Stimulated activated naive CD4-positive, alpha-beta T cell treated with Interleukin-2 at 50 U/mL for 16 hours (primary cell): ENCODE data around the gene PILRB.
"Not testable (repeated sequence)": the region's sequence is repeated elsewhere in the genome, so short reads cannot be mapped to it uniquely, and the experiment has no call there.

Experiments used
- DNase-seq: peaks from one replicate; lab custom pipeline; 2025; lab: John Stamatoyannopoulos, UW

Gene PILRB

DNA sequence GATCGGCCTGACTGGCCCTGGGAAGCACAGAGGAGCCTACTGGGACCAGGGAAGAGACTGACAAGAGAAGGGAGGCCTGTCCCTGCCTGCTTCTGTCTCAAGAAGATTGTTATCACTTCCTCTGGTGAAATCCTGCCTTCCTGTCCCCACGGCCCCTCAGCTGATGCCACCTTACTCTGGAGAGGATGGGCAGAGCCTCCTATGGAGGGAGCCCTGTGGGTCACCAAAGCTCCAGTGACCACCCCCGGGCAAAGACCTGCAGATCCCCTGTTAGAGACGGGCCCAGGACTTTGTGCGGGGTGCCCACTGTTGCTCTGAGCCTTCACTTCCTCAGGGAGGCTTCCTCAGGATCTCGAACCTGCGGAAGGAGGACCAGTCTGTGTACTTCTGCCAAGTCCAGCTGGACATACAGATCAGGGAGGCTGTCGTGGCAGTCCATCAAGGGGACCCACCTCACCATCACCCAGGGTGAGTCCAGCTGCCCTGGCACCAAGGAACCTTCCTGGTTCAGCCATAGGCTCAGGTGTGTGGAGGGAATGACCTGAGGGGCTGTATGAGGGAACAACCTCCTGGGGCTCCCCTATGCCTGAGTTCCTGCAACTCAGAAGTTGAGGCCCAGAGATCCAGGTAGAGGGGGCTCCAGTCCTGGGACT lies 1.4 kb upstream of the PILRB start:
- DNase-seq, result no peak

DNA sequence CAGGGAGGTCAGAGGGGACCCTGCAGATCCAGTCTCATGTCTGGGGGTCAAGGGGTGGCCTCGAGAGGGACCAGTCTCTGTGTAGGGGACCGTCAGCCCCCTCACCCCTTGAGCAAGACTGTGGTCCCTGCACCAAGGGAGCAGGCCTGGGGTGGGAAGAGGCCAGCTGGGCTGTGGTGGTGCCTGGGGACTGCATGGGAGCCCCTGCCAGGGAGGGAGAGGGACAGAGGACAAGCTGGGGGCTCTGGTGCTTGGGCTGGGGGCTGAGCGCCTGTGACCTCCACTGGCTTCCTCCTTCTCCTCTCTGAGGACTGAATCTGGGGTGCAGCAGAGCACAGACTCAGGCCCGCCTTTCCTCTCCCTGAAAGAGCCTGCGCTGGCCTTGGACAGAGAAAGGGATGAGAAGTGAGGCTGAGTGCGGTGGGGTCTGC lies 771 bp upstream of the PILRB start:
- DNase-seq, result no peak

DNA sequence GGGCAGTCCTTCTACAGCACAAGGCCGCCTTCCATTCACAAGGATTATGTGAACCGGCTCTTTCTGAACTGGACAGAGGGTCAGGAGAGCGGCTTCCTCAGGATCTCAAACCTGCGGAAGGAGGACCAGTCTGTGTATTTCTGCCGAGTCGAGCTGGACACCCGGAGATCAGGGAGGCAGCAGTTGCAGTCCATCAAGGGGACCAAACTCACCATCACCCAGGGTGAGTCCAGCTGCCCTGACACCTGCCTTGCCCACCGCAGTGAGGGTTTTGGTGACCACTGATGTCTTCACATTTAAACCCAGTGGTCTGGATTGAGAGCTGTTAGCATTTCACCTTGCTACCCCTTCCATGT lies 918 bp downstream of the PILRB start:
- no peak for DNase-seq

DNA sequence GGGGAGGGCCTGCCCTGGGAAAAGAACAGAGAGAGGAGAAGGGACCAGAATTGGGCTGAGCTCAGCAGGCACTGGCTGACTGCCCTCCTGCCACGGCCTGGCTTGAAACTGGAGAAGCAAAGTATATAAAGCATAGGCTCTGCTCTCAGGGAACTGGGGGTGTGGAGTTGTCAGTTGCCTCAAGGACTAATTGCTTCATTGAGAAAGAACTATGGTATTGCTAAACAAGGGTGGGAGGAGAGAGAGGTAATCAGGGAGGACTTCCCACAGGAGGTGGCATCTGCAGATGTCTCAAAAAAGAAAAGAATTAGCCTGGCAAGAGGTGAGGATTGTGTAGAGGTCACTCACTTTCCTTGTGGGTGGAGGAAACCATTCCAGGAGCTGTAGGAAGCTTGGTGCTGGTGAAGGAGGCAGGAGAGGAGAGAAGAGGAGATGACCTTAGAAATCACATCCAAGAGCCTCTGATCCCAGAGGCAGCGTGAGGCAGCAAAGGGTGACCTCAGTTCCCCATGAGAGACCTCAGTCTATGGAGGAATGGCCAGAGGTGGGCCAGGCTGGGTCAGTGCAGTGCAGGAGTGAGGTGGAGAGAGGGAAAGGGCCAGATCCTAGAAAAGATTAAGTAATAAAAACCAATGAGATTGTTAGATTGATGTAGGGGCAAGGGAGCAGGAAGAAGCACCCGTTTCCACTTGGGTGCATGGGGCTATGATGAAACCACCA lies 2.4 kb downstream of the PILRB start:
- no peak for DNase-seq

DNA sequence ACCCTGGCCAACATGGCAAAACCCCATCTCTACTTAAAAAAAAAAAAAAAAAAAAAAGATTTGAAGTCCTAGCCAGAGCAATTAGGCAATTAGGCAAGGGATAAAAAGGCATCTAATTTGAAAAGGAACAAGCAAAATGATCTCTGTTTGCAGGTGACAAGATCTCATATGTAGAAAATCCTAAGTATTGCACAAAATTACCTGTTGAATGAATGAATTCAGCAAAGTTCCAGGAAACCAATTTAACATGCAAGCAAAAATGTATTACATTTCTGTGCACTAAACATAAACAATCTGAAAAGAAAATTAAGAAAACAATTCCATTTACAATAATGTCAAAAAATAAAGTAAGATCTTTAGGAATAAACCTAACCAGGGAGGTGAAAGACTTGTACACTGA lies 5.2 kb downstream of the PILRB start:
- DNase-seq, result no peak

DNA sequence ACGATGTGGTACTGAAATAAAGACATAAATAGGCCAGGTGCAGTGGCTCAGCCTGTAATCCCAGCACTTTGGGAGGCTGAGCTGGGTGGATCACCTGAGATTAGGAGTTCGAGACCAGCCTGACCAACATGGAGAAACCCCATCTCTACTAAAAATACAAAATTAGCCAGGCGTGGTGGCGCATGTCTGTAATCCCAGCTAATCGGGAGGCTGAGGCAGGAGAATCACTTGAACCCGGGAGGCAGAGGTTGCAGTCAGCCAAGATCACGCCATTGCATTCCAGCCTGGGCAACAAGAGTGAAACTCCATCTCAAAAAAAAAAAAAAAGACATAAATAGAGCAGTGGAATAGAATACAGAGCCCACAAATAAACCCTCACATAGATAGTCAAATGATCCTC lies 5.9 kb downstream of the PILRB start:
- DNase-seq, result not testable (repeated sequence)

DNA sequence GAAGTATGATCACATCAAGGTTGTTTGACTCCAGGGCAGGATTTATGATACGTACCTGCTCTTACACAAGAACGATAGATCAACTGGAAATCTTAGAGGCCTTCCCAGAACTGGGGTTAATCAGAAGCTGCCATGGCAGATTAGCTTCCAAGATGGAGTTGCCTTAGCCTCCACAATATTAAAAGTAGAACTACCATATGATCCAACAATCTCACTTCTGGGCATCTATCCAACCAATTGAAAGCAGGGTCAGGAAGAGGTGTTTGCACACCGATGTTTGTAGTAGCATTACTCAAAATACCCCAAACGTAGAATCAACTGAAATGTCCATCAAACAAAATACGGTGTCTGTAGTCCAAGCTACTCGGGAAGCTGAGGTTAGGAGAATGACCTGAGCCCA lies 6.6 kb downstream of the PILRB start:
- DNase-seq, result no peak

DNA sequence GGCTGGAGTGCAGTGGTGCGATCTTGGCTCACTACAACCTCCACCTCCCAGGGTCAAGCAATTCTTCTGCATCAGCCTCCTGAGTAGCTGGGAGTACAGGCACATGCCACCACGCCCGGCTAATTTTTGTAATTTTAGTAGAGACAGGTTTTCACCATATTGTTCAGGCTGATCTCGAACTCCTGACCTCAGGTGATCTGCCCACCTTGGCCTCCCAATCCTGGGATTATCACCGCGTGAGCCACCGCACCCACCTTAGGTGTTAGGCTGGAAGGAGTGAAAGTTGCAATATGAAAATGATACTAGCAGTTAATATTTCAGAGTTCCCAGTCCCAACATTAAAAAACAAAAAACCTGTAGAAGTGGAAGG lies 8.1 kb downstream of the PILRB start:
- not testable (repeated sequence) for DNase-seq

DNA sequence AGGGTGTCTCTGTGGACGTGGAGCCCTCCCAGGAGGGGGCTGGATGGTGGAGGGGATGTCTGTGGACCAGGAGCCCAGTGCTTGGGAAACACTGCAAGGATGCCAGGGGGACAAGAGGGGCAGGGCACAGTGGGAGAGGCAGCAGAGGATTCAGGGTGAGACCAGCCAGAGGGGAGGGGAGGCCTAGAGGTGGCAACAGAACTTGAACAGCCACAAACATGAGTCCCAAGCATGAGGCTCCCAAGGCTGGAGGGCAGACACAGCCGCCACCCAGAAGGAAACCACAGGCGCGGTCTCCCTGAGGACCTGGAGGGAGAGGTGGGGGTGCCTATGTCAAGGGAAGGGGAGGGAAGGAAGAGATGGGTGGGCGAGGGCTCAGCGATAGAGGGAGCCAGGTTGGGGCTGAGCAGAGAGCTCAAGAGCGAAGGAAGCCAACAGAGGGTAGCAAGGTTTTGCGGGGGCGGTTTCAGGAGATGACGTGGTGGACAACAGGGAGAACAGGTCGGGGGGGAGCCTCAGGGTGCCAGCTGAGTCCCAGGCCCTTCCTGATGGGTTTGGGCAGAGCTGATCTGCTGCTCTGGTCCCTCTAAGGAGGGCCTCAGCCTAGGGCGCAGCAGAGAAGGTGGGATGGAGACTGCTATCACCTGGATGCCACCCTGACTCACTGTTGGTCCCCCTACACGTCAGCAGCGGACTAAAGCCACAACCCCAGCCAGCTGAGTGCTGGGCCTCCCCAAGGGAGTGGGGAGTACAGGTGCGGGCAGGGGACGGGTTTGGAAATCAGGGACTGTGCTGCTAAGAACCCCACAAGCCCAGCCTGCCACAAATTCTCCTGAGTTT lies 8.7 kb downstream of the PILRB start:
- DNase-seq, result no peak

DNA sequence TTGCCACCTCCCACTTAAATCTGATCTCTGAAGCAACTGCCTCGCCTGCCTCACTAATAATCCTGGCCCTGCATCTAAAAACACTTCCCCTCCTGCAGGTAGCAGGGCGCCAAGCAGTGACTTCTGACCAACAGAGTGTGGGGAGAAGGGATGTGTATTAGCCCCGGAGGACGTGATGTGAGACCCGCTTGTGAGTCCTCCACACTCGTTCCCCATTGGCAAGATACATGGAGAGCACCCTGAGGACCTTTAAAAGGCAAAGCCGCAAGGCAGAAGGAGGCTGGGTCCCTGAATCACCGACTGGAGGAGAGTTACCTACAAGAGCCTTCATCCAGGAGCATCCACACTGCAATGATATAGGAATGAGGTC lies 9.3 kb downstream of the PILRB start:
- DNase-seq, result no peak

DNA sequence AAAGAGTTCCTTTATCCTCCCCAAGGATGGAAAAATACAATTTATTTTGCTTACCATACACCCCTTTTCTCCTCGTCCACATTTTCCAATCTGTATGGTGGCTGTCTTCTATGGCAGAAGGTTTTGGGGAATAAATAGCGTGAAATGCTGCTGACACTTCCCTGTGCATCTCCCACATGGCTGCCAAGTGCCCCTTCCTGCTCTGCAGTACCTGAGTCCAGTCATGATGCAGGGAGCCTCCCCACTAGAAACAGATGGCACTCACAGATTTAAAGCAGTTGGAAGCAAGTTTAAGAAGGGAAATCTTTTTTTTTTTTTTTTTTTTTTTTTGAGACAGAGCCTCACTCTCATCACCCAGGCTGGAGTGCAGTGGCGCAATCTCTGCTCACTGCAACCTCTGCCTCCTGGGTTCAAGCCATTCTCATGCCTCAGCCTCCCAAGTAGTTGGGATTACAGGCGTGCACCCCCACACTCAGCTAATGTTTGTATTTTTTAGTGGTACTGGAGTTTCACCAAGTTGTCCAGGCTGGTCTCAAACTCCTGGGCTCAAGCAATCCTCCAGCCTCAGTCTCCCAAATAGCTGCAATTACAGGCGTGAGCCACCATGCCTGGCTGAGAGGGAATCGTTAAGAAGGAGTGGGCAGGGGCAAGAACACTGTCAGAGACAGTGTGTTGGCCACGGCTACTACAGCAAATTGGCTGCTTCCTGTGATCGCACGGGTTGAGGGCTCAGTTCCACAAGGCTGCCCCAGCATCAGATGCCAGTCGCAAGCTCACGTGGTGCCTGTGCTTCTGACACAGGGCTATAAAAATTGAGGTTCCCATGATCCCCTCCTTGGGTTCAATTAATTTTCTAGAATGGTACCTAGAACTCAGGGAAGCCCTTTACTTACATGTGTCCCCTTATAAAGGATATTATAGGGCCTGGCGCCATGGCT lies 10.0 kb downstream of the PILRB start:
- DNase-seq, result no peak

DNA sequence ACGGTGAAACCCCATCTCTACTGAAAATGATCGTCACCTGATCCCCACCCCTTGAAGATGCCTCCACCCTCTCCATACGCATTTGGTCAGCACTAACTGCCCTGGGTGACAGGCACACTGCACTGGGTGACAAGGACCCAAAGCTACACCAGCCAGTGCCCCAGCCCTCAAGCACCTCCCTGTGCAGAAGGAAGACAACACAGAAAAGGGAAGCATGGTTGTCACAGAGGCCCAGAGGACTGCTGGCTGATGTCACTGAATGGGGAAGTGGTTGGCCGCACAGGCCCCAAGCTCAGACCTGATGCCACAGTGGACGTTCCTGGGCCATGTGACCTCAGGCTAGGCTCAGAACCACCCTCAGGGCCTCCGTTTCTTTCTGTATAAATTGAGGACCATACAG lies 11.2 kb downstream of the PILRB start:
- DNase-seq, result no peak

DNA sequence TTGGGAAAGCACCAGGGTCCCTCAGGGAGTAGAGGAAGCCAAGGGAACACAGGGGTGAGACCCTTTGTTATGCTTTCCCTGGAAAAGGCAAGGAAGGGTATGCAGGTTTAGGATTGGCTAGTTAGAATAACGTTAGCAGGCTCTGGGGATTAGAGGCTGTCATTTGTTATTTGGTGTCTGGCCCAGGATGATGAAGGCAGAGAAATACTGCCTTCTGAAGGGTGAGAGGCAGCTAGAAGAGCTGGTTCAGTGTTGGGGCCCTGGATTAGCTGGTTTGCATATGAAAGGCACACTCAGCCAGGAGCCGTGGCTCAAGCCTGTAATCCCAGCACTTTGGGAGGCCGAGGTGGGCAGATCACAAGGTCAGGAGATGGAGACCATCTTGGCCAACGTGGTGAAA lies 12.4 kb downstream of the PILRB start:
- no peak for DNase-seq

DNA sequence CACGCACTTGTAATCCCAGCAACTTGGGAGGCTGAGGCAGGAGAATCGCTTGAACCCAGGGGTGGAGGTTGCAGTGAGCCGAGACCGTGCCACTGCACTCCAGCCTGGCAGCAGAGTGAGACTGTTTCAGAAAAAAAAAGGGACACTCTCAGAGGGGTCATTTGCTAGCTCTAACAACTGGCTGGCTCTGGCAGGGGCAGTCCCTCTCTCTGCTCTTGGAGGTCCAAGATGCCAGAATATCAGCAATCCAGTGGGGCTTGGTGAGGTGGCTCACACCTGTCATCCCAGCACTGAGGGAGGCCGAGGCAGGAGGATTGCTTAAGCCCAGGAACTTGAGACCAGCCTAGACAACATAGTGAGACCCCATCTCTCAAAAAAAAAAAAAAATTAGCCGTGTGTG lies 12.8 kb downstream of the PILRB start:
- no peak for DNase-seq

DNA sequence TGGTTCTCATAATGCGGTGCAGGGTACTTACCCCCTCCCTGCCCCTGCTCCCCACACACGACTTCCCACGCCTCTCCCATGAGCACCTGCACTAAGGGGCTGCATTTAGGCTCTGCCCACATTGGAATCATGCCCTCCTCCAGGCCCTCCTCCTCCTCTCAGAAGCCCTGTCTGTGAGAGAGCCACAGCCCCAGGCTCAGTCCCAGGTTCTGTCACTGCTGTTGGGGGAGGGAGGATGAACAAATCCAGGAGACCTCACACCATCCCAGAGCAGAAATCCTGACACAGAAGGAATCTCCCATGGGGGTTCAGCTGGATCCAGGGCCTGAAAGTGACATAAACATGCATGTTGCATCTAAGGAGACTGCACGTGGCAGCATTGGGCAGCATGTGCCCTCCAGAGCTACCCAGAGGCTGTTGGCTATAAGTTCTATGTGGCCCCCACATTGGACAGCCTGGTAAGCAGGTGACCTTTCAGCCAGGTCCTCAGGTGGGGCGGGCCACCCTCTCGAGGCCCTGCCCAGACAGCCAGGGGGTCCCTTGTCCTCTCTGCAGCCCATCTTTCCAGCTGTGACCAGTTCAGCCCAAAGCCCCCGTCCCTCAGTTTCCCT lies 13.7 kb downstream of the PILRB start:
- DNase-seq, result no peak

DNA sequence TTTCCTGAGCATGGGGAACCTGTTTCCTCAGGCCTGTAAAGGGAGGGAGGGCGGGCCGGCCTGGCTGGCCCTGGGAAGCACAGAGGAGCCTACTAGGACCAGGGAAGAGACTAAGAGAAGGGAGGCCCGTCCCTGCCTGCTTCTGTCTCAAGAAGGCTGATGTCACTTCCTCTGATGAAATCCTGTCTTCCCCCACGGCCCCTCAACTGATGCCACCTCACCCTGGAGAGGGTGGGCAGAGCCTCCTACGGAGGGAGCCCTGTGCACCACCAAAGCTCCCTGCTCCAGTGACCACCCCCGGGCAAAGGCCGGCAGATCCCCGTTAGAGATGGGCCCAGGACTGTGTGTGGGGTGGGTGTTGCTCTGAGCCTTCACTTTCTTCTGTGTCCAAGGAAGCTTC lies 14.3 kb downstream of the PILRB start:
- no peak for DNase-seq

DNA sequence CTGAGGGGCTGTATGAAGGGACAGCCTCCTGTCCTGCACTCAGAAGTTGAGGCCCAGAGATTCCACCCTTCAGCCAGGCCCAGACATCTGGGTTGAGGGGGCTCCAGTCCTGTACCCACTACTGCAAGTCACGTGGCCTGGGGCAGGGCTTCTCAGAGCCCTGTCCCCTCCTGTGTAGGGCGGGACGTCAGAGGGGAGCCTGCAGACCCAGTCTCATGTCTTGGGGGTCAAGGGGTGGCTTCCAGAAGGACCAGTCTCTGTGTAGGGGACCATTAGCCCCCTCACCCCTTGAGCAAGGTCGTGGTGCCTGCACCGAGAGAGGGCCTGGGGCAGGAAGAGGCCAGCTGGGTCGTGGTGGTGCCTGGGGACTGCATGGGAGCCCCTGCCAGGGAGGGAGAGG lies 14.8 kb downstream of the PILRB start:
- no peak for DNase-seq

DNA sequence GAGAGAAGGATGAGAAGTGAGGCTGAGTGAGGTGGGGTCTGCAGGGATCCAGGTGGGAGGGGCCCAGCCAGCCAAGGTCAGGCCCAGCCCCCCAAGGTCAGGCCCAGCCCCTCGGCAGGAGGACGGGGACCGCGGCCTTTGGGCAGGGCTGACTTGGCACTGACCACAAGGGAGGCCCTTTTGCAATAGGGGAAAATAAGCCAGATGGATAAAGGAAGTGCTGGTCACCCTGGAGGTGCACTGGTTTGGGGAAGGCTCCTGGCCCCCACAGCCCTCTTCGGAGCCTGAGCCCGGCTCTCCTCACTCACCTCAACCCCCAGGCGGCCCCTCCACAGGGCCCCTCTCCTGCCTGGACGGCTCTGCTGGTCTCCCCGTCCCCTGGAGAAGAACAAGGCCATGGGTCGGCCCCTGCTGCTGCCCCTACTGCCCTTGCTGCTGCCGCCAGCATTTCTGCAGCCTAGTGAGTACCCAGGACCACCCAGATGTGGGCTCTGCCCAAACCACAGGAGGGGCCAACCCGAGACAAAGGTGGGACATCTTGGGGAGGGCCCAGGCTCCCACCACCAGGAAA lies 15.4 kb downstream of the PILRB start, which contains the start of gene PILRA:
Gene PILRA, plus strand, starts transcription at position 227 of the 571 bp plus-strand sequence. Its CDS starts 170 bp downstream, at position 397.
- DNase-seq, result no peak

DNA sequence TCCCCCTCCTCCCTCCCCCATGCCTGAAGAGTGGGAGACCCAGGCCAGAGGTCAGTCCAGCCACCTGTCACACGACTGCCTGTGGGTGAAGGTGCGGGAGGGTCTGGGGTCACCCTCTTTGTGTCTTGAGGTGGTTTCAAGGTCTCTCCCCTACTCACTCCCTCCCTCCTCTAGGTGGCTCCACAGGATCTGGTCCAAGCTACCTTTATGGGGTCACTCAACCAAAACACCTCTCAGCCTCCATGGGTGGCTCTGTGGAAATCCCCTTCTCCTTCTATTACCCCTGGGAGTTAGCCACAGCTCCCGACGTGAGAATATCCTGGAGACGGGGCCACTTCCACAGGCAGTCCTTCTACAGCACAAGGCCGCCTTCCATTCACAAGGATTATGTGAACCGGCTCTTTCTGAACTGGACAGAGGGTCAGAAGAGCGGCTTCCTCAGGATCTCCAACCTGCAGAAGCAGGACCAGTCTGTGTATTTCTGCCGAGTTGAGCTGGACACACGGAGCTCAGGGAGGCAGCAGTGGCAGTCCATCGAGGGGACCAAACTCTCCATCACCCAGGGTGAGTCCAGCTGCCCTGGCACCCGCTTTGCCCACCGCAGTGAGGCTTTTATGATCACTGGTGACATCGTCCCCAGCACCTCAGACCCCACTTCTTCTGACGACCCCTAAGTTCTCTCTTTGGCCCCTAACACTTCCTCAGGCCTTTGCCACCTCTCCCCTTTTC lies 16.1 kb downstream of the PILRB start:
- DNase-seq, result not testable (repeated sequence)

DNA sequence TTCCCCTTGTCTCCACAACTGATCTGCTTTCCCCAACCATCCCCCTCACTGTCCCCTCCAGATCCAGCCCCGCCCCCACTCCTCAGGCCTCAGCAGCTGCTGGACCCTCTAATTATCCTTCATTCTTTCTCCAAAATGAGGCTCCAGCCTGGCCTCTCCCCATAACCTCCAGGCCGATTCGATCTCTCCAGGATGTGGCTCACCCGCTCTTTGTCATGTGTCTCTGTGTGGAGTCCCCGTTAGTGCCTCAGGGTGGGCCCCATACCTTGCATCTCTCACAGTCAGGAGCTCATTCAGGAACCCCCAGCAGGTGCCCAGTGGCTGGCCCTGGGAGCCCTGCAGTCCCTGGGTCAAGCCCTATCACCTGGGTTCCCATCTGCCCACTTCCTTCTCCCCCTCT lies 16.7 kb downstream of the PILRB start:
- DNase-seq, result no peak

DNA sequence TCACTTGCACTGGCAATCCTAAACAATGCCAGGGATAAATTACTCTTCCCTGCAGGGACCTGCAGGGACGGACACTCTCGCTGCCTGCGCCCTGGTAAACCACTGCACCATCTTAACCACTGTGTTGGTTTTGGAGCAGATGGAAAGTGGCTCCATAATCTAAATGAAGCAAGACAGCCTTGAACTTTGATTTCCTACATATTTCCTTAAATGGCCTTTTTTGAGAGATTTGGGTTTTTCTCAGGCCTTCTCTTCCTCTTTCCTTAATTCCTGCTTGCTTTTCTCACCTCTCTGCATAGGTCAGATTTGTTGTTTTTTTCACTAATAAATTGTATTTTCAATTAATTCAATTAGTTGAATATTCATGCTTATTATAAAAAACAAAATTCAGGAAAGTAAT lies 18.1 kb downstream of the PILRB start:
- no peak for DNase-seq
